PC-3 (cell line): ENCODE measurements around the gene TLE7. TPM values are rescaled to one million over a fixed set of nuclear protein-coding genes. Genes with fewer than 3 reads are reported as not detected.

Experiments used
- ATAC-seq: fragments of 200-7000 bp; cut with Tn5 transposase; 2 replicates; pipeline ENCODE4 v1.9.1; 2020; ENCODE audit warnings: mild to moderate bottlenecking, moderate library complexity
- BruUV-seq: library from RNA; stranded (reverse); fragments of 400-500 nt; replicated peaks from 2 replicates; lab custom pipeline; 2021; lab: Mats Ljungman, UMichigan
- CTCF ChIA-PET: fragments of 300-600 bp; sonication (Branson Sonifier 250); formaldehyde crosslinking; loops from one replicate; lab custom pipeline; 2022; ENCODE audit warnings: antibody characterized with exemption; lab: Charles Lee
- POLR2A ChIA-PET: fragments of 300-600 bp; sonication (Branson Sonifier 250); formaldehyde crosslinking; loops from one replicate; lab custom pipeline; 2022; ENCODE audit warnings: antibody characterized with exemption; ENCODE audit not compliant: unreplicated experiment; lab: Charles Lee
- DNase-seq: peaks from one replicate; pipeline ENCODE4 v3.0.0-alpha.2; 2015
- H2AFZ ChIP-seq: fragments of 300-600 bp; sonication (generic); 2 replicates; pipeline ENCODE4 v1.6.0; 2016; ENCODE audit warnings: antibody characterized with exemption, low read length
- H3F3A ChIP-seq: fragments of 300-600 bp; sonication (generic); one replicate; pipeline ENCODE4 v1.6.0; 2017; ENCODE audit warnings: antibody characterized with exemption, low read length, control low read depth, mild to moderate bottlenecking; ENCODE audit not compliant: unreplicated experiment
- H3K27ac ChIP-seq: fragments of 300-600 bp; sonication (generic); 2 replicates; pipeline ENCODE4 v1.5.1; 2016; ENCODE audit warnings: mild to moderate bottlenecking, low read length
- H3K27me3 ChIP-seq: fragments of 300-600 bp; sonication (generic); 2 replicates; pipeline ENCODE4 v1.6.1; 2016; ENCODE audit warnings: low read length, mixed read lengths
- H3K36me3 ChIP-seq: fragments of 300-600 bp; sonication (generic); 2 replicates; pipeline ENCODE4 v1.6.1; 2016; ENCODE audit warnings: low read depth, mixed run types, low read length, mixed read lengths
- H3K4me1 ChIP-seq: fragments of 300-600 bp; sonication (generic); 2 replicates; pipeline ENCODE4 v1.5.1; 2016; ENCODE audit warnings: low read length; ENCODE audit not compliant: insufficient read depth
- H3K4me2 ChIP-seq: fragments of 300-600 bp; sonication (generic); 2 replicates; pipeline ENCODE4 v1.6.0; 2016; ENCODE audit warnings: low read length
- H3K4me3 ChIP-seq: fragments of 300-600 bp; sonication (generic); 2 replicates; pipeline ENCODE4 v1.5.1; 2016; ENCODE audit warnings: mild to moderate bottlenecking, low read length, mixed read lengths
- H3K79me2 ChIP-seq: fragments of 300-600 bp; sonication (generic); 2 replicates; pipeline ENCODE4 v1.6.1; 2017; ENCODE audit warnings: low read length, mixed read lengths
- H3K9ac ChIP-seq: fragments of 300-600 bp; sonication (generic); 2 replicates; pipeline ENCODE4 v1.6.0; 2016; ENCODE audit warnings: mild to moderate bottlenecking, low read length
- H3K9me2 ChIP-seq: fragments of 300-600 bp; sonication (generic); replicated peaks from 2 replicates; pipeline ENCODE4 v1.6.1; 2016; ENCODE audit warnings: mixed run types, low read length, mixed read lengths
- H3K9me3 ChIP-seq: fragments of 300-600 bp; sonication (generic); 2 replicates; pipeline ENCODE4 v1.6.1; 2016; ENCODE audit warnings: low read length, mixed read lengths
- H4K20me1 ChIP-seq: fragments of 300-600 bp; sonication (generic); 2 replicates; pipeline ENCODE4 v1.6.1; 2016; ENCODE audit warnings: low read length, mixed read lengths
- CTCF ChIP-seq: fragments of 300-600 bp; sonication (generic); conservative IDR thresholded peaks from 2 replicates; pipeline ENCODE4 v1.5.1; 2017; ENCODE audit warnings: antibody characterized with exemption, low read depth, mild to moderate bottlenecking, low read length
- EZH2 ChIP-seq: fragments of 300-600 bp; sonication (generic); IDR thresholded peaks from one replicate; pipeline ENCODE4 v1.6.1; 2017; ENCODE audit warnings: antibody characterized with exemption, mild to moderate bottlenecking, low read length; ENCODE audit not compliant: unreplicated experiment
- EZH2phosphoT487 ChIP-seq: fragments of 300-600 bp; sonication (generic); IDR thresholded peaks from 2 replicates; pipeline ENCODE4 v1.6.1; 2018; ENCODE audit warnings: mild to moderate bottlenecking, antibody characterized with exemption, low read length, borderline replicate concordance
- intact Hi-C: fragments of 100-400 bp; cut with micrococcal nuclease; formaldehyde crosslinking; loops from 2 replicates; pipeline ENCODE4 v1.9.0; 2023
- total RNA-seq: library from RNA; depleted of rRNA; stranded (reverse); fragments of >200 nt; gene quantifications from 2 replicates; pipeline ENCODE4 v1.2.3, GENCODE V29; 2014

Gene TLE7
- total RNA-seq, 1 experiment from 2014 or later = not detected

- ATAC-seq (no peak), DNase-seq (no peak)
- Histone ChIP-seq H3K9me2 (no peaks in the 10 kb centered on the region), H3K27ac (no peak overlapping the region), H2AFZ (no peak overlapping the region), H3K4me1 (no peaks in the 10 kb centered on the region), H3K4me2 (no peak overlapping the region), H3K4me3 (no peak overlapping the region), H3K27me3 (peaks cover 33% of the 10 kb centered on the region), H3K79me2 (no peaks in the 10 kb centered on the region), H4K20me1 (no peaks in the 10 kb centered on the region), H3K9ac (no peak overlapping the region), H3F3A (no peaks in the 10 kb centered on the region), H3K36me3 (no peaks in the 10 kb centered on the region), H3K9me3 (no peaks in the 10 kb centered on the region)
- BruUV-seq = no TSS peak
- intact Hi-C loops = no loop called here
- TF ChIP-seq EZH2phosphoT487 (no peak), CTCF (no peak), EZH2 (no peak)
- ChIA-PET CTCF (no interaction called here), POLR2A (no interaction called here)
Measured at GRCh38 chr16:71384073-71384724, 57.7 kb downstream of the TLE7 start.

- Histone ChIP-seq H3K27me3 (peaks cover 36% of the 10 kb centered on the region), H3F3A (no peaks in the 10 kb centered on the region), H4K20me1 (no peaks in the 10 kb centered on the region), H3K36me3 (no peaks in the 10 kb centered on the region), H3K79me2 (no peaks in the 10 kb centered on the region), H3K27ac (no peak overlapping the region), H3K9me3 (no peaks in the 10 kb centered on the region), H3K9ac (no peak overlapping the region), H3K4me2 (no peak overlapping the region), H3K4me1 (no peaks in the 10 kb centered on the region), H2AFZ (no peak overlapping the region), H3K9me2 (no peaks in the 10 kb centered on the region), H3K4me3 (no peak overlapping the region)
- ChIA-PET CTCF (no interaction called here), POLR2A (no interaction called here)
- TF ChIP-seq EZH2 (no peak), CTCF (no peak), EZH2phosphoT487 (no peak)
- no peak for ATAC-seq
- peak; percentile 7 for DNase-seq
- intact Hi-C loops = no loop called here
- BruUV-seq = no TSS peak
Measured at GRCh38 chr16:71383054-71383773, 58.6 kb downstream of the TLE7 start.

DNA sequence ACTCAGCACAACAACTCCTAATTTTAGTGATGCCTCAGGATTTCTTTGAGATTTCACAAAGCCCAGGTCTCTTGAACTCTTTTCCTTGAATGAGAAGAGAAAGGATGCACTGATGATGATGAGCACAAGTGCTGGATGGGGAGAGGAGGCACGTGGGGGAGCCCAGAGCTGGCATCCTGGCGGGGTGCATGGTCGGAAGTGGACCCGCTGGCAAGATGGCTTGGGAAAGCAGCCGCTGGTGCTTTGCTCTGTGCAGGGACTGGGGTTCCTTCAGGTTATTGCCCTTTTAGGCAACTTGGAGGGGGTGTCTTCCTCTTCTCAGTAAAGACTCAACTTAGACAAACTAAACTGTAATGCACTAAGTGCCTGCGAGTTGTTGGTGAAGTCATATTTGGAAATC is 61.0 kb downstream of the TLE7 start:
- ChIA-PET CTCF (no interaction called here), POLR2A (no interaction called here)
- Histone ChIP-seq H3K9me2 (no peaks in the 10 kb centered on the region), H3K9me3 (no peaks in the 10 kb centered on the region), H3K4me3 (no peak overlapping the region), H3F3A (no peaks in the 10 kb centered on the region), H3K4me1 (no peaks in the 10 kb centered on the region), H3K27ac (no peak overlapping the region), H3K79me2 (no peaks in the 10 kb centered on the region), H2AFZ (no peak overlapping the region), H3K9ac (no peak overlapping the region), H3K4me2 (no peak overlapping the region), H3K36me3 (no peaks in the 10 kb centered on the region), H3K27me3 (peaks cover 20% of the 10 kb centered on the region), H4K20me1 (no peaks in the 10 kb centered on the region)
- no TSS peak for BruUV-seq
- no peak for DNase-seq
- TF ChIP-seq EZH2 (no peak), CTCF (no peak), EZH2phosphoT487 (no peak)
- ATAC-seq = no peak
- intact Hi-C loops = no loop called here
